ENCODE results near the gene FPR3. TPM values are rescaled to one million over a fixed set of nuclear protein-coding genes. Genes with fewer than 3 reads are reported as not detected.

The FPR3 gene
- total and polyA plus RNA-seq, 9 of the 15 experiments (the other 6 are each of a cell fraction or from before 2014, with no cell fraction given), result 0.08 to 0.51 (median 0.22) TPM; not detected in 1

GRCh38 chr19:51796195-51796679 is 1.3 kb downstream of the FPR3 start (continued):
- TF ChIP-seq HNRNPH1 (optimal IDR thresholded peaks at IDR 0.05; ENCODE audit: low read depth, low read length) (no peak), SIN3A (IDR thresholded peaks at IDR 0.05; ENCODE audit: borderline replicate concordance in 2 of 2, control insufficient read depth in 1 of 2, low read depth in 2 of 2, low read length in 2 of 2) (no peak), NCOA2 (IDR thresholded peaks at IDR 0.05; ENCODE audit: partially characterized antibody in 2 of 2) (no peak), ZFP36 (IDR thresholded peaks at IDR 0.05; ENCODE audit: low read depth, low read length, partially characterized antibody) (no peak), CREB5 (CRISPR knock-in tag; IDR thresholded peaks at IDR 0.05) (no peak), CHCHD3 (CRISPR knock-in tag; IDR thresholded peaks at IDR 0.05) (no peak), ZEB2 (IDR thresholded peaks at IDR 0.05) (peak; percentile 92), ZNF444 (CRISPR knock-in tag; IDR thresholded peaks at IDR 0.05) (no peak), HDAC8 (tag; IDR thresholded peaks at IDR 0.05) (no peak), EP400 (IDR thresholded peaks at IDR 0.05) (peak; percentile 57; the same call in 1 of the 2 replicates), TEAD1 (CRISPR knock-in tag; IDR thresholded peaks at IDR 0.05) (peak in 1 of 2 experiments; percentile 83; a peak in 2 of 4 replicates), NFIX (CRISPR knock-in tag; IDR thresholded peaks at IDR 0.05; ENCODE audit: low read depth) (no peak), ZNF212 (CRISPR knock-in tag; IDR thresholded peaks at IDR 0.05) (no peak), ZNF121 (CRISPR knock-in tag; conservative IDR thresholded peaks at IDR 0.05) (no peak), ZNF655 (CRISPR knock-in tag; IDR thresholded peaks at IDR 0.05) (no peak), CEBPG (CRISPR knock-in tag; IDR thresholded peaks at IDR 0.05) (no peak), CEBPG (tag; conservative IDR thresholded peaks at IDR 0.05 in 1 of 2, IDR thresholded peaks at IDR 0.05 in 1 of 2) (no peak), FOXK2 (conservative IDR thresholded peaks at IDR 0.05 in 1 of 2, IDR thresholded peaks at IDR 0.05 in 1 of 2; ENCODE audit: low read depth in 2 of 2) (peak; percentile 22 to 41; a peak in 1 of 4 replicates), TRIM28 (IDR thresholded peaks at IDR 0.05) (no peak; the same call in 1 of the 2 replicates), BHLHE40 (IDR thresholded peaks at IDR 0.05; ENCODE audit: low read length) (peak; percentile 91), HIVEP1 (CRISPR knock-in tag; IDR thresholded peaks at IDR 0.05) (no peak)
